Endothelial cell of umbilical vein (primary cell): Measurements from ENCODE around the gene FILIP1. TPM values are rescaled to one million over a fixed set of nuclear protein-coding genes. Genes with fewer than 3 reads are reported as not detected.

Experiments used
- BruUV-seq: library from RNA; stranded (reverse); fragments of 400-500 nt; replicated peaks from 2 replicates; lab custom pipeline; 2021; lab: Mats Ljungman, UMichigan
- CTCF ChIA-PET: fragments of 300-600, 350-600 bp; sonication (Branson Sonifier 250); formaldehyde crosslinking; loops from one replicate; lab custom pipeline; 2021; ENCODE audit warnings: antibody characterized with exemption, inconsistent platforms; lab: Charles Lee
- POLR2A ChIA-PET: fragments of 300-600, 350-600 bp; sonication (Branson Sonifier 250); formaldehyde crosslinking; loops from one replicate; lab custom pipeline; 2021; ENCODE audit warnings: antibody characterized with exemption, inconsistent platforms; lab: Charles Lee
- DNase-seq: peaks from one replicate; pipeline ENCODE4 v3.0.0-alpha.2; 2011; ENCODE audit warnings: low read depth, low spot score
- FAIRE-seq: peaks from 2 replicates; lab custom pipeline; 2011; peaks lifted over from hg19 to GRCh38; lab: Jason Lieb, UNC
- H2AFZ ChIP-seq: 2 replicates; pipeline ENCODE4 v1.6.0; 2012; ENCODE audit warnings: low read depth, low read length, control low read depth, inconsistent platforms
- H3K27ac ChIP-seq: 2 replicates; pipeline ENCODE4 v1.5.1; 2011; ENCODE audit warnings: low read depth, mild to moderate bottlenecking, control low read depth, low read length, moderate library complexity; ENCODE audit not compliant: insufficient read depth
- H3K27me3 ChIP-seq, 2 experiments: 2 replicates each; pipeline versions ENCODE4 v1.6.0 to v1.6.1; 2011; ENCODE audit warnings: low read length in 2 of 2, mixed read lengths in 1 of 2; ENCODE audit not compliant: control insufficient read depth in 2 of 2, insufficient read depth in 2 of 2
- H3K36me3 ChIP-seq, 2 experiments: 2 replicates in 1 of 2; 3 replicates in 1 of 2; pipeline ENCODE4 v1.5.1; 2011; ENCODE audit warnings: low read length in 2 of 2, mild to moderate bottlenecking in 1 of 2, moderate library complexity in 1 of 2; ENCODE audit not compliant: control insufficient read depth in 2 of 2, insufficient read depth in 2 of 2; ENCODE audit errors: extremely low read depth in 1 of 2
- H3K4me1 ChIP-seq: 3 replicates; pipeline ENCODE4 v1.5.1; 2011; ENCODE audit warnings: mild to moderate bottlenecking, low read length; ENCODE audit not compliant: control insufficient read depth, insufficient read depth; ENCODE audit errors: extremely low read depth
- H3K4me2 ChIP-seq: 2 replicates; pipeline ENCODE4 v1.6.1; 2011; ENCODE audit warnings: low read length, control low read depth, mixed read lengths; ENCODE audit not compliant: insufficient read depth
- H3K4me3 ChIP-seq, 3 experiments: fragments of 200-600 bp in 1 of 3; sonication (generic), shearing (Covaris generic) in 1 of 3; replicated peaks in 1 of 3; 2 replicates each; pipeline ENCODE4 v1.5.1; 2011 to 2016; ENCODE audit warnings: control low read depth in 3 of 3, low read length in 3 of 3, mild to moderate bottlenecking in 2 of 3, inconsistent platforms in 1 of 3, low read depth in 1 of 3, moderate library complexity in 1 of 3; ENCODE audit not compliant: insufficient read depth in 1 of 3
- H3K79me2 ChIP-seq: 2 replicates; pipeline ENCODE4 v1.6.0; 2012; ENCODE audit warnings: low read length, inconsistent platforms; ENCODE audit not compliant: control insufficient read depth, insufficient read depth
- H3K9ac ChIP-seq: replicated peaks from 2 replicates; pipeline ENCODE3; 2011; ENCODE audit warnings: low read length, control low read depth; ENCODE audit not compliant: insufficient read depth; ENCODE audit errors: extremely low read depth
- H3K9me1 ChIP-seq: replicated peaks from 3 replicates; pipeline ENCODE4 v1.6.0; 2011; ENCODE audit warnings: mild to moderate bottlenecking, low read length; ENCODE audit not compliant: control insufficient read depth, insufficient read depth; ENCODE audit errors: extremely low read depth
- H3K9me3 ChIP-seq: replicated peaks from 2 replicates; pipeline ENCODE4 v1.5.1; 2012; ENCODE audit warnings: low read length, inconsistent platforms; ENCODE audit not compliant: control insufficient read depth, insufficient read depth
- H4K20me1 ChIP-seq: replicated peaks from 2 replicates; pipeline ENCODE3; 2011; ENCODE audit warnings: mild to moderate bottlenecking, low read length; ENCODE audit not compliant: control insufficient read depth, insufficient read depth; ENCODE audit errors: extremely low read depth
- EZH2 ChIP-seq: IDR thresholded peaks from 2 replicates; pipeline ENCODE4 v1.6.1; 2012; ENCODE audit warnings: borderline replicate concordance, low read depth, mild to moderate bottlenecking, moderate library complexity, low read length, inconsistent platforms; ENCODE audit not compliant: severe bottlenecking
- JUN ChIP-seq: IDR thresholded peaks from 2 replicates; pipeline ENCODE4 v1.6.1; 2011; ENCODE audit warnings: borderline replicate concordance, low read depth; ENCODE audit not compliant: insufficient read length, insufficient read depth
- MYC ChIP-seq: IDR thresholded peaks from one replicate; pipeline ENCODE4 v1.6.1; 2011; ENCODE audit warnings: mild to moderate bottlenecking, low read depth, low read length
- dilution Hi-C: fragments of 300-500 bp; cut with MboI; formaldehyde crosslinking; loops from one replicate; pipeline ENCODE4 v1.15.0; 2019; ENCODE audit warnings: low sequenced_read_pairs; ENCODE audit not compliant: extremely low pct_ligation_motif_present
- intact Hi-C: fragments of 100-400 bp; cut with micrococcal nuclease; formaldehyde crosslinking; loops from one replicate; pipeline ENCODE4 v1.10.0; 2022
- polyA plus RNA-seq, 4 experiments: library from polyadenylated mRNA; depleted of rRNA in 3 of 4; stranded (reverse) in 3 of 4; unstranded in 1 of 4; fragments of >200 nt; gene quantifications; 2 replicates each; pipeline versions ENCODE4 v1.2.1 to v1.2.3, GENCODE V29; 2011 to 2012; ENCODE audit warnings: missing spikeins in 1 of 4
- total RNA-seq: library from RNA; stranded (reverse); gene quantifications from 2 replicates; pipeline ENCODE4 v1.2.3, GENCODE V29; 2021
- TF ChIP-seq, protein P1 (sequence below), 2 donors: IDR thresholded peaks; 1 replicate in 1 of 2; 2 replicates in 1 of 2; pipeline ENCODE4 v1.5.1; 2011; ENCODE audit warnings: low read length in 2 of 2, mild to moderate bottlenecking in 2 of 2, moderate library complexity in 2 of 2, control low read depth in 1 of 2, inconsistent platforms in 1 of 2, low read depth in 1 of 2; ENCODE audit not compliant: insufficient read depth in 1 of 2; ENCODE audit errors: extremely low read depth in 1 of 2

FILIP1 gene
- total and polyA plus RNA-seq, 2 donors (not counting 3 experiments of a cell fraction or from before 2014, with no cell fraction given): 2.8 to 13.7 TPM

DNA sequence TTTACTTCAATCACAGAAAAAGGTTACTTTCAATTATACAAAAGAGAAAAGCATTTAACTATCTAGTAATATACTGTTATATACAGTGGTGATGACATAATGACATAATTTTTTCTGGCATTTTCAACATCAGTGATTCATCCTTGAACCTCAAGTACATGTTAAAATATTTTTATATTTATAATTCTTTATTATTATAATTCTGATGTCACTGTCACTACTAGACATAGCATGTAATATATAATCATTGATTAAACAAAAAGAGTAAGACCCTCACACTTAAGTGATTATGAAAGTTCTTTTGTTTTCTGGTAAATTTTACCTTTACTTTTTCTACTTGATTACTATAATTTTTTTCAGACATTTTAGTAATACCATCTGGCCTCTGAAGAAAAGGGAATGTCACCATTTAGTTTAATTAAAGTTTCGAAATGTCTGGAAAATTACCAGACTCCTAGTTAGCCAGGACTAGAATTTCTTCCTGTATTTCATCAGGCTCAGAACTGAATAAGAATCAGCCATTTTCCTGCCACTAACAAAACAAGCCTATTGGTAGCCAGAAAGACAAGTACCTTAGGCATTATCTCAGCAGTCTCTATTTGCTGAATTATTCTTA, 71.5 kb downstream of the FILIP1 start:
- FAIRE-seq (no peak), DNase-seq (no peak)
- Histone ChIP-seq H4K20me1 (no peaks in the 10 kb centered on the region), H3K9ac (no peak overlapping the region), H3K9me3 (no peaks in the 10 kb centered on the region), H3K4me2 (no peak overlapping the region), H3K79me2 (no peaks in the 10 kb centered on the region), H3K36me3 (no peaks in the 10 kb centered on the region), H3K4me3 (no peak overlapping the region), H3K27me3 (no peaks in the 10 kb centered on the region), H3K9me1 (no peaks in the 10 kb centered on the region), H3K4me1 (peaks cover 34% of the 10 kb centered on the region), H3K27ac (no peak overlapping the region), H2AFZ (no peak overlapping the region)
- TF ChIP-seq, protein P1, sequence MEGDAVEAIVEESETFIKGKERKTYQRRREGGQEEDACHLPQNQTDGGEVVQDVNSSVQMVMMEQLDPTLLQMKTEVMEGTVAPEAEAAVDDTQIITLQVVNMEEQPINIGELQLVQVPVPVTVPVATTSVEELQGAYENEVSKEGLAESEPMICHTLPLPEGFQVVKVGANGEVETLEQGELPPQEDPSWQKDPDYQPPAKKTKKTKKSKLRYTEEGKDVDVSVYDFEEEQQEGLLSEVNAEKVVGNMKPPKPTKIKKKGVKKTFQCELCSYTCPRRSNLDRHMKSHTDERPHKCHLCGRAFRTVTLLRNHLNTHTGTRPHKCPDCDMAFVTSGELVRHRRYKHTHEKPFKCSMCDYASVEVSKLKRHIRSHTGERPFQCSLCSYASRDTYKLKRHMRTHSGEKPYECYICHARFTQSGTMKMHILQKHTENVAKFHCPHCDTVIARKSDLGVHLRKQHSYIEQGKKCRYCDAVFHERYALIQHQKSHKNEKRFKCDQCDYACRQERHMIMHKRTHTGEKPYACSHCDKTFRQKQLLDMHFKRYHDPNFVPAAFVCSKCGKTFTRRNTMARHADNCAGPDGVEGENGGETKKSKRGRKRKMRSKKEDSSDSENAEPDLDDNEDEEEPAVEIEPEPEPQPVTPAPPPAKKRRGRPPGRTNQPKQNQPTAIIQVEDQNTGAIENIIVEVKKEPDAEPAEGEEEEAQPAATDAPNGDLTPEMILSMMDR (IDR thresholded peaks at IDR 0.05; ENCODE audit: extremely low read depth in 1 of 2, insufficient read depth in 1 of 2, low read depth in 1 of 2, low read length in 2 of 2): no peak
- POLR2A ChIA-PET: no interaction called here
- dilution Hi-C loops: no loop called here
- CTCF ChIA-PET: no interaction called here
- intact Hi-C loops: no loop called here
- BruUV-seq: no TSS peak

DNA sequence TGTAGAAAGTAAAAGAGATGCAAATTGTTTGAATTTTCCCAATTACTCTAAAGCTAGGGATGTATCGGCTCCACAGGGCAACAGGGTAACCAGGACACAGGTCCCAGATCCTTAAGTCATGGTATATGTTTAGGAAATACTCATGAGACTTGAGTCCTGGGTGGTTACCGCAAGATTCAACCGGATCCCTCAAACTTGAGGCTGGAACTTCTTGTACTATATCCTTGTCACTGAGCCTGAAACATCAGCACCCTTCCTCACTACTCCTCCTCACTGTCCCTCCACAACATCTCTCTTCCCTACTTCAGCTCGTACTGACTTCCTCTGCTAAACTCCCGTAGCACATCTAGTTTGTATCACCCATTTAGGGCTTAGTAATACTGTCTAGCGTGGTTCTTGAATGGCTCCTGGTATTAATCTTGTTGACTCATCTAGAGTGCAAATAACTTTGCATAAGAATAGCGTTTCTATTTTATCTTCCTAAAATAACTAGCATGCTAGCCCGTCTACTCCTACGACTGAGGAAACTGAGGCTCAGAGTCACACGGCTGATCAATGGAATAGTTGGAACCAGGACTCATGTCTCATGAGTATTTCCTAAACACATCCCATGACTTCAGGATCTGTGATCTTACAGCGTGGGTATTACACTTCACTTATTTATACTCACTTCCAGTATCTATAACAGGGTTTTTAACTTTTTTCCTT, 72.1 kb downstream of the FILIP1 start:
- Histone ChIP-seq H3K4me1 (peaks cover 39% of the 10 kb centered on the region), H3K36me3 (no peaks in the 10 kb centered on the region), H3K27me3 (no peaks in the 10 kb centered on the region), H3K9ac (no peak overlapping the region), H2AFZ (no peak overlapping the region), H3K9me1 (no peaks in the 10 kb centered on the region), H4K20me1 (no peaks in the 10 kb centered on the region), H3K4me3 (no peak overlapping the region), H3K9me3 (no peaks in the 10 kb centered on the region), H3K4me2 (no peak overlapping the region), H3K79me2 (no peaks in the 10 kb centered on the region), H3K27ac (no peak overlapping the region)
- TF ChIP-seq, protein P1 (IDR thresholded peaks at IDR 0.05; ENCODE audit: extremely low read depth in 1 of 2, insufficient read depth in 1 of 2, low read depth in 1 of 2, low read length in 2 of 2): no peak
- no peak for TF ChIP-seq MYC
- TF ChIP-seq EZH2: no peak
- no peak for TF ChIP-seq JUN
- BruUV-seq: no TSS peak
- CTCF ChIA-PET: no interaction called here
- dilution Hi-C loops: no loop called here
- intact Hi-C loops: no loop called here
- POLR2A ChIA-PET: no interaction called here
- no peak for DNase-seq
- no peak for FAIRE-seq
